Endometrial microvascular endothelial cells (primary cell): ENCODE measurements around the gene PLEKHJ1. TPM values are rescaled to one million over a fixed set of nuclear protein-coding genes. Genes with fewer than 3 reads are reported as not detected.
"Not testable (repeated sequence)": the region's sequence is repeated elsewhere in the genome, so short reads cannot be mapped to it uniquely, and the experiment has no call there.

Source experiments
- in situ Hi-C: cut with HindIII; loops from 2 replicates; pipeline ENCODE4 v1.10.0; 2017; ENCODE audit warnings: low sequenced_read_pairs, low pct_unique_long_range_greater_than_20kb; ENCODE audit errors: inconsistent ontology term
- total RNA-seq: library from RNA; depleted of rRNA; stranded (reverse); fragments of >200 nt; gene quantifications from one replicate; pipeline ENCODE4 v1.2.3, GENCODE V29; 2015; ENCODE audit errors: inconsistent ontology term

The PLEKHJ1 gene
- 118 TPM for total RNA-seq

- in situ Hi-C loops, result no loop called here
Measured at GRCh38 chr19:2236314-2237050, at the start of gene PLEKHJ1, which contains the start of gene SF3A2. Gene PLEKHJ1 (minus strand): TSS chr19:2236329. CDS start chr19:2236248, 81 bp downstream. Gene SF3A2 (plus strand): TSS chr19:2236824. CDS start chr19:2243419, 6,595 bp downstream.

- in situ Hi-C loops, result no loop called here
Measured at GRCh38 chr19:2283835-2284507, 47.8 kb upstream of the PLEKHJ1 start.

- in situ Hi-C loops, result no loop called here
Measured at GRCh38 chr19:2282862-2283237, 46.7 kb upstream of the PLEKHJ1 start.

- in situ Hi-C loops, result no loop called here
Measured at GRCh38 chr19:2282062-2282861, 46.1 kb upstream of the PLEKHJ1 start, which contains the start of gene PEAK3. Gene PEAK3 (minus strand): TSS chr19:2282175. CDS start chr19:2280931, 1,244 bp downstream.

GRCh38 chr19:2281265-2282061 is 45.3 kb upstream of the PLEKHJ1 start:
- in situ Hi-C loops, result not testable (repeated sequence)

GRCh38 chr19:2280633-2281264 is 44.6 kb upstream of the PLEKHJ1 start:
- in situ Hi-C loops, result no loop called here

- in situ Hi-C loops, result no loop called here
Measured at GRCh38 chr19:2278459-2279158, 42.5 kb upstream of the PLEKHJ1 start.

- in situ Hi-C loops, result no loop called here
Measured at GRCh38 chr19:2277138-2277537, 41.0 kb upstream of the PLEKHJ1 start.

GRCh38 chr19:2276429-2276986 is 40.4 kb upstream of the PLEKHJ1 start:
- in situ Hi-C loops, result no loop called here

- in situ Hi-C loops, result no loop called here
Measured at GRCh38 chr19:2275588-2276428, 39.7 kb upstream of the PLEKHJ1 start.

GRCh38 chr19:2274931-2275535 is 38.9 kb upstream of the PLEKHJ1 start:
- in situ Hi-C loops, result no loop called here

- in situ Hi-C loops, result no loop called here
Measured at GRCh38 chr19:2274185-2274711, 38.1 kb upstream of the PLEKHJ1 start.

- in situ Hi-C loops, result no loop called here
Measured at GRCh38 chr19:2273356-2274184, 37.4 kb upstream of the PLEKHJ1 start.

GRCh38 chr19:2271234-2272103 is 35.3 kb upstream of the PLEKHJ1 start:
- in situ Hi-C loops, result no loop called here
